ENCODE data around the gene ARL16.

The ARL16 gene

GRCh38 chr17:81690066-81690465 lies 6.5 kb upstream of the ARL16 start:
- no peak overlapping the region for H3K4me3 ChIP-seq (ENCODE audit: low read depth, low read length)
- DNase-seq (ENCODE audit: low read depth, low spot score) = no peak
- in situ Hi-C loops (cut with HindIII; ENCODE audit: low sequenced_read_pairs) = no loop called here
- TF ChIP-seq, protein P1, sequence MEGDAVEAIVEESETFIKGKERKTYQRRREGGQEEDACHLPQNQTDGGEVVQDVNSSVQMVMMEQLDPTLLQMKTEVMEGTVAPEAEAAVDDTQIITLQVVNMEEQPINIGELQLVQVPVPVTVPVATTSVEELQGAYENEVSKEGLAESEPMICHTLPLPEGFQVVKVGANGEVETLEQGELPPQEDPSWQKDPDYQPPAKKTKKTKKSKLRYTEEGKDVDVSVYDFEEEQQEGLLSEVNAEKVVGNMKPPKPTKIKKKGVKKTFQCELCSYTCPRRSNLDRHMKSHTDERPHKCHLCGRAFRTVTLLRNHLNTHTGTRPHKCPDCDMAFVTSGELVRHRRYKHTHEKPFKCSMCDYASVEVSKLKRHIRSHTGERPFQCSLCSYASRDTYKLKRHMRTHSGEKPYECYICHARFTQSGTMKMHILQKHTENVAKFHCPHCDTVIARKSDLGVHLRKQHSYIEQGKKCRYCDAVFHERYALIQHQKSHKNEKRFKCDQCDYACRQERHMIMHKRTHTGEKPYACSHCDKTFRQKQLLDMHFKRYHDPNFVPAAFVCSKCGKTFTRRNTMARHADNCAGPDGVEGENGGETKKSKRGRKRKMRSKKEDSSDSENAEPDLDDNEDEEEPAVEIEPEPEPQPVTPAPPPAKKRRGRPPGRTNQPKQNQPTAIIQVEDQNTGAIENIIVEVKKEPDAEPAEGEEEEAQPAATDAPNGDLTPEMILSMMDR (IDR thresholded peaks at IDR 0.05; ENCODE audit: low read depth, low read length) = no peak

DNA sequence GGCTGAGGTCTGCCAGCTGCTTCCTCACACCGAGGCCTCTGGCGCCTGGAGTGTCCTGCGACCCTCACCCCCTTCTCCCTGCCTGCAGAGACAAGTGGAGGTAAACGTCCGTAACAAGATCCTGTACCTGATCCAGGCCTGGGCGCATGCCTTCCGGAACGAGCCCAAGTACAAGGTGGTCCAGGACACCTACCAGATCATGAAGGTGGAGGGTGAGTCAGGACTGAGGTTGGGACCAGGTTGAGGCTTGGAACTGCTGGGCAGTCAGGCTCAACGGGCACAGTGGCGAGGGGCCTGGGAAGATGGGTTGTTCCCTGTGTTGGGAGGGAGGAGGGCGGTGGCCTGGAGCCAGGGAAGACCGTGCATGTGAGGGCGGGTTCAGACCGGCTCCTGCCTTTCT lies 5.0 kb upstream of the ARL16 start:
- DNase-seq (ENCODE audit: low read depth, low spot score) = no peak
- no peak overlapping the region for H3K4me3 ChIP-seq (ENCODE audit: low read depth, low read length)
- TF ChIP-seq, protein P1 (IDR thresholded peaks at IDR 0.05; ENCODE audit: low read depth, low read length) = no peak
- in situ Hi-C loops (cut with HindIII; ENCODE audit: low sequenced_read_pairs) = no loop called here

GRCh38 chr17:81687770-81688541 lies 4.4 kb upstream of the ARL16 start:
- in situ Hi-C loops (cut with HindIII; ENCODE audit: low sequenced_read_pairs) = no loop called here
- TF ChIP-seq, protein P1 (IDR thresholded peaks at IDR 0.05; ENCODE audit: low read depth, low read length) = no peak
- DNase-seq (ENCODE audit: low read depth, low spot score) = no peak
- no peak overlapping the region for H3K4me3 ChIP-seq (ENCODE audit: low read depth, low read length)

GRCh38 chr17:81686614-81687013 lies 3.0 kb upstream of the ARL16 start:
- TF ChIP-seq, protein P1 (IDR thresholded peaks at IDR 0.05; ENCODE audit: low read depth, low read length) = no peak
- DNase-seq (ENCODE audit: low read depth, low spot score) = no peak
- no peak overlapping the region for H3K4me3 ChIP-seq (ENCODE audit: low read depth, low read length)
- in situ Hi-C loops (cut with HindIII; ENCODE audit: low sequenced_read_pairs) = no loop called here

- peak overlapping the region; percentile 94 for H3K4me3 ChIP-seq (ENCODE audit: low read depth, low read length)
- DNase-seq (ENCODE audit: low read depth, low spot score) = peak; percentile 54
- in situ Hi-C loops (cut with HindIII; ENCODE audit: low sequenced_read_pairs) = no loop called here
- TF ChIP-seq, protein P1 (IDR thresholded peaks at IDR 0.05; ENCODE audit: low read depth, low read length) = no peak
Observed at GRCh38 chr17:81685108-81685507, 1.5 kb upstream of the ARL16 start.

- TF ChIP-seq, protein P1 (IDR thresholded peaks at IDR 0.05; ENCODE audit: low read depth, low read length) = no peak
- H3K4me3 ChIP-seq (ENCODE audit: low read depth, low read length) = peak overlapping the region; percentile 94
- in situ Hi-C loops (cut with HindIII; ENCODE audit: low sequenced_read_pairs) = no loop called here
- peak; percentile 77 for DNase-seq (ENCODE audit: low read depth, low spot score)
Observed at GRCh38 chr17:81684442-81684911, 880 bp upstream of the ARL16 start.
